MM.1S (cell line): ENCODE measurements around the gene TUBGCP3.

Source experiments
- DNase-seq: peaks from one replicate; pipeline ENCODE4 v3.0.0-alpha.2; 2015
- H2AFZ ChIP-seq: fragments of 300-600 bp; sonication (generic); 2 replicates; pipeline ENCODE4 v1.6.0; 2016; ENCODE audit warnings: antibody characterized with exemption, low read length
- H3F3A ChIP-seq: fragments of 300-600 bp; sonication (generic); 2 replicates; pipeline ENCODE4 v1.6.1; 2016; ENCODE audit warnings: mild to moderate bottlenecking, antibody characterized with exemption, low read length, moderate library complexity, mixed read lengths; ENCODE audit not compliant: insufficient read depth
- H3K27ac ChIP-seq: fragments of 300-600 bp; sonication (generic); 2 replicates; pipeline ENCODE4 v1.5.1; 2016; ENCODE audit warnings: mild to moderate bottlenecking, low read length
- H3K27me3 ChIP-seq: fragments of 300-600 bp; sonication (generic); replicated peaks from 2 replicates; pipeline ENCODE4 v1.6.0; 2016; ENCODE audit warnings: low read length; ENCODE audit not compliant: insufficient read depth
- H3K36me3 ChIP-seq: fragments of 300-600 bp; sonication (generic); replicated peaks from 2 replicates; pipeline ENCODE4 v1.6.1; 2016; ENCODE audit warnings: mild to moderate bottlenecking, low read length, mixed read lengths; ENCODE audit not compliant: insufficient read depth
- H3K4me1 ChIP-seq: fragments of 300-600 bp; sonication (generic); 2 replicates; pipeline ENCODE4 v1.6.1; 2016; ENCODE audit warnings: low read length, mixed read lengths
- H3K4me2 ChIP-seq: fragments of 300-600 bp; sonication (generic); 2 replicates; pipeline ENCODE4 v1.6.0; 2016; ENCODE audit warnings: low read depth, low read length
- H3K4me3 ChIP-seq: fragments of 300-600 bp; sonication (generic); 2 replicates; pipeline ENCODE4 v1.5.1; 2016; ENCODE audit warnings: low read length, mixed read lengths
- H3K79me2 ChIP-seq: fragments of 300-600 bp; sonication (generic); 2 replicates; pipeline ENCODE4 v1.6.1; 2016; ENCODE audit warnings: mixed run types, low read length, mixed read lengths
- H3K9ac ChIP-seq: fragments of 300-600 bp; sonication (generic); 2 replicates; pipeline ENCODE4 v1.6.1; 2016; ENCODE audit warnings: low read length, mixed read lengths
- H3K9me2 ChIP-seq: fragments of 300-600 bp; sonication (generic); replicated peaks from 2 replicates; pipeline ENCODE4 v1.6.1; 2016; ENCODE audit warnings: mild to moderate bottlenecking, low read length, mixed read lengths; ENCODE audit not compliant: insufficient read depth
- H3K9me3 ChIP-seq: fragments of 300-600 bp; sonication (generic); replicated peaks from 2 replicates; pipeline ENCODE4 v1.6.1; 2016; ENCODE audit warnings: mild to moderate bottlenecking, low read length, mixed read lengths; ENCODE audit not compliant: insufficient read depth
- H4K20me1 ChIP-seq: fragments of 300-600 bp; sonication (generic); 2 replicates; pipeline ENCODE4 v1.6.1; 2016; ENCODE audit warnings: mild to moderate bottlenecking, low read length, moderate library complexity, mixed read lengths; ENCODE audit not compliant: insufficient read depth
- CTCF ChIP-seq: fragments of 300-600 bp; sonication (generic); IDR thresholded peaks from 2 replicates; pipeline ENCODE4 v1.5.1; 2016; ENCODE audit warnings: antibody characterized with exemption, low read length, mixed read lengths
- EZH2 ChIP-seq: fragments of 300-600 bp; sonication (generic); optimal IDR thresholded peaks from 2 replicates; pipeline ENCODE3; 2017; ENCODE audit warnings: low read depth, mild to moderate bottlenecking, antibody characterized with exemption, low read length, mixed read lengths
- EZH2phosphoT487 ChIP-seq: fragments of 300-600 bp; sonication (generic); IDR thresholded peaks from 2 replicates; pipeline ENCODE4 v1.6.1; 2018; ENCODE audit warnings: antibody characterized with exemption, low read length

TUBGCP3 gene

GRCh38 chr13:112615391-112615790, 27.4 kb upstream of the TUBGCP3 start:
- H3K79me2 ChIP-seq: no peaks in the 10 kb centered on the region
- no peaks in the 10 kb centered on the region for H3K9me3 ChIP-seq
- no peak overlapping the region for H3K4me3 ChIP-seq
- no peaks in the 10 kb centered on the region for H3K36me3 ChIP-seq
- H3F3A ChIP-seq: no peaks in the 10 kb centered on the region
- H2AFZ ChIP-seq: no peak overlapping the region
- H3K27ac ChIP-seq: no peak overlapping the region
- no peak for DNase-seq
- H3K4me2 ChIP-seq: no peak overlapping the region
- H3K4me1 ChIP-seq: no peaks in the 10 kb centered on the region
- H3K9me2 ChIP-seq: no peaks in the 10 kb centered on the region
- no peak for TF ChIP-seq CTCF
- no peak for TF ChIP-seq EZH2
- TF ChIP-seq EZH2phosphoT487: no peak
- peaks cover 21% of the 10 kb centered on the region for H3K27me3 ChIP-seq
- no peaks in the 10 kb centered on the region for H4K20me1 ChIP-seq
- no peak overlapping the region for H3K9ac ChIP-seq

- Histone ChIP-seq H3F3A (no peaks in the 10 kb centered on the region), H3K4me1 (no peaks in the 10 kb centered on the region), H3K9ac (no peak overlapping the region), H2AFZ (no peak overlapping the region), H3K9me3 (no peaks in the 10 kb centered on the region), H3K27ac (no peak overlapping the region), H4K20me1 (no peaks in the 10 kb centered on the region), H3K9me2 (no peaks in the 10 kb centered on the region), H3K4me2 (no peak overlapping the region), H3K36me3 (no peaks in the 10 kb centered on the region), H3K4me3 (no peak overlapping the region), H3K79me2 (no peaks in the 10 kb centered on the region), H3K27me3 (peaks cover 21% of the 10 kb centered on the region)
- DNase-seq: no peak
- no peak for TF ChIP-seq EZH2phosphoT487
- no peak for TF ChIP-seq EZH2
- TF ChIP-seq CTCF: no peak
These were observed 26.9 kb upstream of the TUBGCP3 start for GRCh38 chr13:112614835-112615234.

GRCh38 chr13:112608212-112608611, 20.3 kb upstream of the TUBGCP3 start:
- H4K20me1 ChIP-seq: no peaks in the 10 kb centered on the region
- no peaks in the 10 kb centered on the region for H3K36me3 ChIP-seq
- DNase-seq: no peak
- no peaks in the 10 kb centered on the region for H3F3A ChIP-seq
- no peaks in the 10 kb centered on the region for H3K9me3 ChIP-seq
- H3K4me3 ChIP-seq: no peak overlapping the region
- TF ChIP-seq EZH2phosphoT487: no peak
- TF ChIP-seq CTCF: no peak
- TF ChIP-seq EZH2: no peak
- no peaks in the 10 kb centered on the region for H3K9me2 ChIP-seq
- H2AFZ ChIP-seq: no peak overlapping the region
- H3K27me3 ChIP-seq: peaks cover 13% of the 10 kb centered on the region
- no peak overlapping the region for H3K4me2 ChIP-seq
- H3K79me2 ChIP-seq: no peaks in the 10 kb centered on the region
- peaks cover 4% of the 10 kb centered on the region; the same call in 1 of the 2 replicates for H3K4me1 ChIP-seq
- no peak overlapping the region for H3K9ac ChIP-seq
- no peak overlapping the region for H3K27ac ChIP-seq
